SIG-M5 (cell line): ENCODE measurements around the gene TANGO6.
"Not testable (repeated sequence)": the region's sequence is repeated elsewhere in the genome, so short reads cannot be mapped to it uniquely, and the experiment has no call there.

Experiments used
- DNase-seq: peaks from one replicate; lab custom pipeline; 2025; lab: John Stamatoyannopoulos, UW

The TANGO6 gene

GRCh38 chr16:69056421-69056820 lies 213.1 kb downstream of the TANGO6 start:
- DNase-seq = no peak

- no peak for DNase-seq
Observed at GRCh38 chr16:69057400-69058378, 214.4 kb downstream of the TANGO6 start.

GRCh38 chr16:69063491-69063890 lies 220.2 kb downstream of the TANGO6 start:
- DNase-seq = not testable (repeated sequence)

DNA sequence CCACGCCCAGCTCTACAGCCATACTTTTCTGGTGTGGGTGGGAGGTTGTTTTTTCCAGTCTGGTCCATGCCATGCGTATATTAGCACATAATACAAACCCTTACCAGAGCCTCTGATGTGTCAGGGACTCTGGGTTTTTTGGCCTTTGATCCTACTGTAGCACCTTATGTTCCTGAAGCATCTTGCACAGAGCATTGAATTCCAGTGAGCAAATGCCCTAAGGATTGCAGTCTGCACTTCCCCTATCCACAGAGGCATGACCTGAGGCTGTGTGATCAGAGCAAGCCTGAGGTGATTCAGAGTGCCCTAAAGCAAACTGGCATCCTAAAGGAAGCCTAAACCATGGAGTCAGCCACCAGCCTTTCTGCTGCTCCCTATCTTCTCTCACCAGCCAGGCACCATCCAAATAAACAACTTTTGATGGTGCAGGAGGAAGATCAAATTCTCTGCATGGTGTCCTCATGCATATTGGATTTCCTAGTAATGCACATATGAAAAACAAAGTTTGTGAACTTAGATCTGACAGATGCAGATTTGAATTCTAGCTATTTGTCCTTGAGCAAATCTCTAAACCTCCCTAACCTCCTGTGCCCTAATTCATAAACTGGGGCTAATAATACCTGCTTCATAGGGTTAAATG lies 220.9 kb downstream of the TANGO6 start:
- DNase-seq = no peak

DNA sequence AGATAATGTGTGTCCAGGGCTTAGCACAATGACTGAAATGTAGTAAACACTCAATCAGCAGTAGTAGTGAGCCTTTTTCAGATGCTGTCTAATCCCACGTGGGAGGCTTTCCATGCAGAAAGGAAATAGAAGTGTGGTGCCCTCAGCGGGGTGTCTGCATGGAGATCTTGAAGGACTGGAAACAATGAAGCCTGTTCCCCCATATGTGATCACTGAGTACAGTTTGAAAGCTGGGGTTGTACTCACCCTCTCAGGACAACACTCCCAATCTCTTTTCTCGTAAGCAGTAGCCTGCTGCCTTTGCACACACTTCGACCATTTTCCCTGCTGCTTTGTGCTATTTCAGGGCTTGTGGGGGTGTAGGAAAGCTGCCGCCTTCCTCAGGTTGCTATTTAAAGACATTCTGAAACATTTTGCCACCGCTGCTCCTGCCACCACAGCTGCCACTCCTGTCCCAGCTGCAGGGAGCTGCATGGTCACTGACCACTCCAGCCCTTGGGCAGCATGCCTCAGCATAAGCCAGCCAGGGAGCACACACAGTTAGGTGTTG lies 221.5 kb downstream of the TANGO6 start:
- no peak for DNase-seq

GRCh38 chr16:69069504-69069903 lies 226.2 kb downstream of the TANGO6 start:
- no peak for DNase-seq

- DNase-seq = no peak
Observed at GRCh38 chr16:69071036-69071435, 227.7 kb downstream of the TANGO6 start.

- no peak for DNase-seq
Observed at GRCh38 chr16:69072640-69072974, 229.3 kb downstream of the TANGO6 start.

- no peak for DNase-seq
Observed at GRCh38 chr16:69073181-69073702, 229.9 kb downstream of the TANGO6 start.

GRCh38 chr16:69077251-69077650 lies 233.9 kb downstream of the TANGO6 start:
- DNase-seq = no peak

DNA sequence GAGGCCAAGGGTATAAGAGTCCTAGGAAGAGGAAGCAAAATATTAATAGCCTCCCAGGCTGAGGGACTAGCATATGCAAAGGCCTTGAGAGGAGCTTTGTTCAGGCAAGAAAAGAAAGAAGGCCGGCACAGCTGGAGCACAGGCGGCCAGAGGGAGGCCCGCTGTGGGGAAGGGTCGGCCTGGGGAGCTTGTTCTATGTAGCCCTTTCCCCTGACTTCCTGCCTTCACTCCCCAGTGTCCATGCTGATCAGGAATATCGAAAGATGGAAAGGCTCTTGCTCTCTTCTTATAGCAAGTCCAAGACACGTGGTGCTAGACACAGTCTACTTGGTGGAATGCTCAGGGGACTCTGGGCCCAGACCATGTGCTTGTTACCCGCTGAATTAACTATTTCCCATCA lies 234.7 kb downstream of the TANGO6 start:
- DNase-seq = no peak

DNA sequence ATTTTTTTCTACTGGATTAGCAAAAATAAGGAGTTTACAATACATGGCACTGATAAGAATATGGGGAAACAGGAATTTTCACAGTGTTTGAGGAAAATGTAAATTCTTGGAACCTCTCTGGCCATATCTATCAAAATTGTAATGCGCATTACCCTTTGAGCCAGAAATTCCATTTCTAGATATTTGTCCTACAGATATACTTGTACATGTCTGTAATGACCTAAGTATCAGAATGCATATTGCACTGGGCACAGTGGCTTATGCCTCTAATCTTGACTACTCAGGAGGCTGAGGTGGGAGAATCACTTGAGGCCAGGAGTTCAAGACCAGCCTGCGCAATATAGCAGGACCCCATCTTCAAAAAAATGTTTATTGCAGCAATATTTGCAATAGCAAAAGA lies 236.4 kb downstream of the TANGO6 start:
- DNase-seq = no peak

DNA sequence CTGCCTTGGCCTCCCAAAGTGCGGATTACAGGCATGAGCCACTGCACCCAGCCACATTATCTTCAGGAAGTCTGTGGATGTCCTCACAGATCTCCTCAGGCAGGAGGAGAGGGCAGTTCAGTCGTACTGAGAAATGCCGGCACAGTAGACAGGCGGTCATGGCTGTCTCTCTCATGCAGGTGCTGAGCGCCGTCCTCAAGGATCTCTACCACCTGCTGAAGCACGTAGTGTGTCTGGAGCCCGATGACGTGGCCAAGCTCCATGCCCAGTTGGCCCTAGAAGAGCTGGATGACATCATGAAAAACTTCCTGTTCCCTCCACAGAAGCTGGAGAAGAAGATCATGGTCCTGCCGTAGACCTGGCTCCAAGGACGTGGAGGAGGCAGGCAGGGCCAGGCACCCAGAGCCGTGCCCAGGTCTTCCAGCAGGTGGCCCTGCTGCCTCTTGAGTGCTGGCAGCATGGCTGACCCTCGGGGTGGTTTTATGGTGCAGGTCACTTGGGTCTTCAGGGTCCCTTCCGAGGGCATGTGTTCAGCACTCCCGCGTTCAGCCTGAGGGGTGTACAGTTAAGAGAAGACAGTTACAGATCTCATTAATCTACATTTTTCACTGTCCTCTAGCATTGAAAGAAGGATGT lies 240.1 kb downstream of the TANGO6 start:
- no peak for DNase-seq

- no peak for DNase-seq
Observed at GRCh38 chr16:69084289-69084688, 241.0 kb downstream of the TANGO6 start.

DNA sequence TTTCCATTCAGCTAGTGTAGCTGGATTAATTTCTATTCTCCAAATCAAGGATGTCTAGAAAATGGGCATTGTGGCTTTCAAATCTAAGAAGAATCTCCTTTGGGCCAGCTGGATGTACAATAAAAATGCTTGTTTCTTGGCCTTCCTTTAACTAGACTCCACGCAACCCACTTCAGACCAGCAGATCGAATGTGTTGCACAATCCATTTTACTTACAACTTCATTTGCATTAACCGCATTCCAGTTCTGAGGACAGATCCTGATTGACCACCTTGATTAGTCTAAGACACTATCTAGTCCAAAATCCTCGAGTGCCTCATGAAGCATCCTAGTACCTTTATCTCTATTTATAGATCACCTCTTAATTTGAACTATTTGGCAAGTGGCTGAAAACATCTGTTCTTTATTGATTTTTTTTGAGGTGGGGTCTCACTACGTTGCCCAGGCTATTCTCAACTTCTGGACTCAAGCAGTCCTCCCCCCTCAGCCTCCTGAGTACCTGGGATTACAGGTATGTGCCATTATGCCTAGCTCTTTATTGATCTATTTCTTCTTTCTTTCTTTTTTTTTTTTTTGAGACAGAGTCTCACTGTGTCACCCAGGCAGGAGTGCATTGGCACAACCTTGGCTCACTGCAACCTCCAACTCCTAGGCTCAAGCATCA lies 241.8 kb downstream of the TANGO6 start:
- DNase-seq = no peak

GRCh38 chr16:69087161-69087581 lies 243.8 kb downstream of the TANGO6 start:
- DNase-seq = no peak

- DNase-seq = no peak
Observed at GRCh38 chr16:69088684-69089083, 245.4 kb downstream of the TANGO6 start.

DNA sequence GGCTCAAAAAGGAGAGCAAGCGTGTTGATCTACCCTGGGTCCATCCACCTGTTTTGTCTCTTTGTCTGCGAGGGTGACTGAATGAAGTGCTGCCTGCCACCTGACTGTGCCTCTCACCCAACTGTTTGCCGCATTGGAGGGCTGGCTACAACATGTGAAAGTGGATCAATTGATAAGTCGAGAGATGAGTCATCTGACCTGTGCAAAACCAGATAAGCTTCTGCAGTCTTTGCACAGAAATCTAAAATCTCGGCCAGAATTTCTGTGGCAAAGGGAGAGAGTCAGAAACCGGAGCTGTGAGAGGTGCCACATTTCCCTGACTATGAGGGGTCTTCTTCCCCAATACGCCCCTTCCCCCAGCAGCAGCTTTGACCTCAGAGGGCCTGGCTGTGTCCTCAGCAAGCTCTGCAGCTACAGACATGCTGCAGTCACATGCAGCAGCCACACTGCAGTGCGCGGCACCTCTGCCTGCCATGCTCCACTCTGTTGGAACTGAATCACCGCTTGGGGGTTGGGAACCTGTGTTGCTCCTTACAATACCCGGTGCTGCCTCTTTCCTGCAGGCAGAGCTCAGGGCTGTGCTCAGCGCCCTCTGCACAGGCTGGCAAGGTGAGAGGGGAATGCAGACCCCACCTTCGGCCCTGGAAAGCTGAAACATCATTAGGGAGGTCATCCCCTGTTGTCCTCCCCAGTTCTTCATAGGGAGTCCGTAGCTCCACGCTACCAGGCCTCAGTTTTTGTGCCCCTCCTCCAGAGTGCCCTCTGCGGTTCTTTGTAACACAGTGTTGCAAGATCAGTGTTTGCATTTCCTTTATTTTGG lies 246.0 kb downstream of the TANGO6 start:
- no peak for DNase-seq

DNA sequence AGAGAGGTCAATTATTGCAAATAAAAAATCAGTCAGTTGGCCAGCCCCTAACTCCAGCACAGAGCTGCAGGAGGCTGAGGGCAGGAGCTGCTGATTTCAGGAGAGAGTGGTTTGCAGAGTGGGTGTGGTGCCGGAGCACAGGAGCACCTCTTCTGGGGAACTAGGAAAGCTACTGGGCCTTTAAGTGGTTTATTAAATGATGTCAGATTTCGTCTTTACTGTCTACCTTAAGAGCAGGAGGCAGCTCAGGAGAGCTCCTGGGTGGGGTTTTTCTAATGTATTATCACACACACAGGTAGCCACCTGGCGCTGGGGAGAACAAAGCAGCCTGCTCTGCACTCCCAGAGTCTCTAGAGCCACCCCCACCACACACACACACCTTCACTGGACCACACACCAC lies 250.6 kb downstream of the TANGO6 start:
- DNase-seq = no peak

DNA sequence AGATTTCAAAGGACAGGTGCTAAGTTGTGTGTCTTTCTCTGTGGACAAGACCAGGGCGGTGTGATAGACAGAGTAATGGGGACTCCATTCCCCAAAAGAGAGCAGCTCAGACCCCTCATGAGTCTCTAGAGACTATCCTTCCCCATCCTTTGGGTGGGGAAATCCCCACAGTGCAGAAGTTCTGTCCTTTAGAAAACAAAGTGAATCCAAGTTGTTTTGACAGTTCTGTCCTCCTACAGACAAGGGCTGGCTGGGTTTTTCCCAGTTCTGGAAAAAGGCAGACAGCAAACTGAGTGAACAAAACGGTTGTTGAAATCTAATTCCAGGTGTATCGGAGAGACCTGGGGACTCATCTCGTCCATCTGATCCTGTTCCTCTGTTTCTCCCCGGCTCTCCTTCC lies 251.2 kb downstream of the TANGO6 start:
- no peak for DNase-seq

DNA sequence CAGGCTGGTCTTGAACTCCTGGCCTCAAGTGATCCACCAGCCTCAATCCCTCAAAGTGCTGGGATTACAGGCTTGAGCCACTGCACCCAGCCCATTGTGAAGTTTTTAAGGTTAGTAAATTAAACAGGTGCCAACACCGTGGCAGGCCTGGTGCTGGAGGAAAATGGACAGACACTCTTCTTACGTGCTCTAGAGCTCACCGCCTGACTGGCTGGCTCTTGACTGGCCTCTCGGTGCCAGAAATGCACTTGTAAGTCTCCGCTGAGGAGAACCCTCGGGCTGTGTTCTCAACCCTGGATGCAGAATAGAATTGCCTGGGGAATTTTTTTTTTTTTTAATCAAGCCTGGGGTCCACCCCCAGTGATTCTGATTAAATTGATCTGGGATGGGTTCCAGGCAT lies 251.9 kb downstream of the TANGO6 start:
- DNase-seq = no peak
